GM18858 (cell line): ENCODE data around the gene RUFY1.
A peak's percentile ranks its signal among the peaks of the same experiment; 100 is the strongest.

Source experiments
- ATAC-seq: cut with Tn5 transposase; IDR thresholded peaks from one replicate; pipeline ENCODE4 v1.9.1; 2021; ENCODE audit not compliant: unreplicated experiment

Gene RUFY1

DNA sequence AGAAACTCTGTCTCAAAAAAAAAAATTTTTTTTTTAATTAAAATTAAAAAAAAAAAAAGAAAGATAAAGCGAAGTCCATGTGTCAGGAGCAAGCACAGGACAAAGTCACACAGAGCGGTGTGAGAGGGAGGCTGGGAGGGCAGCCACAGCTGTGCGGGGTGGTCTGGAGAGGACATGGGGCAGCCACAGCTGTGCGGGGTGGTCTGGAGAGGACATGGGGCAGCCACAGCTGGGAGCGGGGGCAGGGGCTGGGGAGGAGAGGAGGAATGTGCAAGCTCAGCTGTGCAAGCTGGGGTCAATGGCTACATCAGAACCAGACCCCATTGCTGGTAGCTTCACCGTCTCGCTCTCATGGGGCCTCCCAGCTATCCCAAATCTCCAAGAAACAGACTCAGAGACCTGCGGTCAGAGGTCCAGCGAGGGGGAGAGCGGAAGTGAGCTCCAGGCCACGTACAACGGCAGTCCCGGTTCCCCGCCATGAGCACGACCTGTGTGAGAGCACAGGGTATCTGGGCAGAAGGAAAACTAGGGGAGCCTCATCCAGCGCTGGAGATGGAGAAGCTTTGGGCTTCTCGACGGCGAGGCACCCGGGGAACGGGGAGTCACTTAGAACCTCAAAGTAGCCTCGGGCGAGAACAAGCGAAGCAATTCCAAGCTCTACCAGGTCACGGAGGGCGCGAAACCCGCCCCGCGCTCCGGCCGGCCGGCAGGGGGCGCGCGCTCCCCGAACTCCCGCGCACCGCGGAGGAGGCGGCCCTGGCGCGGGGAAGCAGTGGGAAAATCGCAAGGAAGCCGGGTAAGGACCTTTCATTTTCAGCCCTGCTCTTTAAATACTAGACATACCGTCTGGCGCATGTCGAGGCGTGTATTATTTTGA is 107.2 kb downstream of the RUFY1 start:
- ATAC-seq, result peak; percentile 82

DNA sequence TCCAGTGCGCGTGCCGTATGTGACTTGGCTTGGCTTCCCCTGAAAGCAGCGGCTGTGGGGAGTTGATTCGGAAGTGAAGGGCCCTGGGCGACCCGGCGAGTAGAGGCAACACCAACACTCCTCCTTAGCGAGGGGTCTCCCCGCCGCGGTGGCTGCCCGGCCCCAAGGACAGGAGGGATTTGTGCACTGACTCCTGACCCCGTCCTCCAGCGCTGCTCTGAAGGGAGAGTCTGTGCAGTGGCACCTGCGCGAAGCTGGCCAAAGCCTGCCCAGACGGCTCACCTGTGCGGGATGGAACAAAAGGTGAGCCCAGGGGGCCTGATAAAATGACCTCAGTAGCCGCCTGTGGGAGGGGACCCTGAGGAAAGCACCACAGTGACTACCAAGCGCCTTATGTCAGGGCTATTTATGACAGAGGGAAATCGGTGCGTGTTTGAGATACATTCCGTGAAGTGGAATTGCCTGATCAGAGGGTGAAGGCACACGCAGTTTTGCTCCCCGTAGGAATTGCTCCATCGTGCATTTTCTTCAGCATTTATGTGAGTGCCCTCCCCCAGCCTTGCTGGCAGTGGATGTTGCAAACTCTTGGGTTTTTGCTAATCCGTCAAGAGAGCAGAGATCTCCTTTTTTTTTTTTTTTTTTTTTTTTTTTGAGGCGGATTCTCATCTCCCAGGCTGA is 108.0 kb downstream of the RUFY1 start:
- ATAC-seq, result peak; percentile 33
